Tibial nerve (tissue), 4 donors: Measurements from ENCODE around the gene KRT34. TPM values are rescaled to one million over a fixed set of nuclear protein-coding genes. Genes with fewer than 3 reads are reported as not detected.

Source experiments
- DNase-seq, 2 donors: peaks; one replicate each; pipeline ENCODE4 v3.0.0-alpha.2; 2019; ENCODE audit warnings: low spot score in 2 of 2
- H3K27ac ChIP-seq, 4 donors: fragments of 200-600 bp; sonication (generic) in 3 of 4; one replicate each; pipeline ENCODE4 v1.5.1; 2017 to 2019; ENCODE audit warnings: mild to moderate bottlenecking in 1 of 4
- H3K27me3 ChIP-seq, 2 donors: fragments of 200-600 bp; sonication (generic) in 1 of 2; one replicate each; pipeline versions ENCODE4 v1.5.1 to v1.6.0; 2017 to 2019
- H3K36me3 ChIP-seq, 3 donors: fragments of 200-600 bp; sonication (generic); one replicate each; pipeline ENCODE4 v1.5.1; 2018 to 2019
- H3K4me1 ChIP-seq, 4 donors: fragments of 200-600 bp; sonication (generic) in 3 of 4; one replicate each; pipeline ENCODE4 v1.5.1; 2017 to 2019
- H3K4me3 ChIP-seq, 4 donors: fragments of 200-600 bp; sonication (generic) in 3 of 4; one replicate each; pipeline ENCODE4 v1.5.1; 2017 to 2019; ENCODE audit warnings: mild to moderate bottlenecking in 1 of 4, moderate library complexity in 1 of 4
- H3K9me3 ChIP-seq, 4 donors: fragments of 200-600 bp; sonication (generic) in 3 of 4; one replicate each; pipeline ENCODE4 v1.5.1; 2017 to 2019
- EP300 ChIP-seq, 2 donors: sonication (generic); formaldehyde crosslinking; IDR thresholded peaks; one replicate each; pipeline ENCODE4 v1.6.1; 2017; ENCODE audit warnings: antibody characterized with exemption in 2 of 2, mild to moderate bottlenecking in 1 of 2
- POLR2A ChIP-seq, 2 donors: fragments of 450-650 bp; IDR thresholded peaks; one replicate each; pipeline ENCODE4 v1.6.1; 2017; ENCODE audit warnings: antibody characterized with exemption in 2 of 2, mild to moderate bottlenecking in 2 of 2, moderate library complexity in 2 of 2
- WGBS, 2 donors: methylation state at CpG; one replicate each; pipeline ENCODE4 v1.1.5; 2018; 5-methylcytosine and 5-hydroxymethylcytosine counted together
- total RNA-seq, 4 donors: library from RNA; depleted of rRNA; stranded (reverse); fragments of >200 nt; gene quantifications; one replicate each; pipeline ENCODE4 v1.1.0, GENCODE V29; 2016
- TF ChIP-seq, protein P1 (sequence below), 5 experiments: fragments of 200-600 bp in 3 of 5; fragments of 450-650 bp in 2 of 5; sonication (generic) in 3 of 5; IDR thresholded peaks; one replicate each; pipeline ENCODE4 v1.5.1; 2016 to 2019; ENCODE audit warnings: antibody characterized with exemption in 5 of 5, mild to moderate bottlenecking in 3 of 5, moderate library complexity in 2 of 5

The KRT34 gene
- total RNA-seq, 4 donors from 2014 or later, result not detected

DNA sequence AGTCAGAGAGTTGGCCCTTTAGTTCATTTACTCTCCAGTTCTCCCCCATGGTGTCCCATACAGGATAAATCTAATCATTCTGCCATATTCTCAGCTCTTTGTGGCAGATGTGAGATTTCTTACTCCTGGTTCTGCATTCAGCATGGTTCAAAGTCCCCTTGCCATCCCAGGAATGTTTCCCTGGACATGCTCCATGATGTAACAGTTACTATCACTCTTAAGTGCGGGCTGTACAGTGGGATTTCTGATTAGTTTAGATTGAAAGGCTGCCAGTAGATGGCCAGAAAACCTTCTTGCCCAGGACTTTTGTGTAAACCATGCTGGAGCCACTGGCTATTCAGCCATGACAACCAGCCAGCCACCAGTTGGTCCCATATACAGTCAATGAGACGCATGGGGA, 31.9 kb upstream of the KRT34 start:
- no peak overlapping the region for H3K27ac ChIP-seq
- WGBS, 2 donors, result 88 to 92% methylated on average over 2 of the region's 2 CpGs
- no peaks in the 10 kb centered on the region for H3K9me3 ChIP-seq
- TF ChIP-seq, protein P1, sequence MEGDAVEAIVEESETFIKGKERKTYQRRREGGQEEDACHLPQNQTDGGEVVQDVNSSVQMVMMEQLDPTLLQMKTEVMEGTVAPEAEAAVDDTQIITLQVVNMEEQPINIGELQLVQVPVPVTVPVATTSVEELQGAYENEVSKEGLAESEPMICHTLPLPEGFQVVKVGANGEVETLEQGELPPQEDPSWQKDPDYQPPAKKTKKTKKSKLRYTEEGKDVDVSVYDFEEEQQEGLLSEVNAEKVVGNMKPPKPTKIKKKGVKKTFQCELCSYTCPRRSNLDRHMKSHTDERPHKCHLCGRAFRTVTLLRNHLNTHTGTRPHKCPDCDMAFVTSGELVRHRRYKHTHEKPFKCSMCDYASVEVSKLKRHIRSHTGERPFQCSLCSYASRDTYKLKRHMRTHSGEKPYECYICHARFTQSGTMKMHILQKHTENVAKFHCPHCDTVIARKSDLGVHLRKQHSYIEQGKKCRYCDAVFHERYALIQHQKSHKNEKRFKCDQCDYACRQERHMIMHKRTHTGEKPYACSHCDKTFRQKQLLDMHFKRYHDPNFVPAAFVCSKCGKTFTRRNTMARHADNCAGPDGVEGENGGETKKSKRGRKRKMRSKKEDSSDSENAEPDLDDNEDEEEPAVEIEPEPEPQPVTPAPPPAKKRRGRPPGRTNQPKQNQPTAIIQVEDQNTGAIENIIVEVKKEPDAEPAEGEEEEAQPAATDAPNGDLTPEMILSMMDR (IDR thresholded peaks at IDR 0.05), result no peak
- TF ChIP-seq POLR2A (IDR thresholded peaks at IDR 0.05), result no peak
- TF ChIP-seq EP300 (IDR thresholded peaks at IDR 0.05), result no peak
- no peak for DNase-seq
- no peak overlapping the region for H3K4me3 ChIP-seq
- H3K27me3 ChIP-seq, result no peaks in the 10 kb centered on the region
- H3K4me1 ChIP-seq, result peaks cover 0 to 21% (median 0%) of the 10 kb centered on the region in 4 donors
- no peaks in the 10 kb centered on the region for H3K36me3 ChIP-seq

DNA sequence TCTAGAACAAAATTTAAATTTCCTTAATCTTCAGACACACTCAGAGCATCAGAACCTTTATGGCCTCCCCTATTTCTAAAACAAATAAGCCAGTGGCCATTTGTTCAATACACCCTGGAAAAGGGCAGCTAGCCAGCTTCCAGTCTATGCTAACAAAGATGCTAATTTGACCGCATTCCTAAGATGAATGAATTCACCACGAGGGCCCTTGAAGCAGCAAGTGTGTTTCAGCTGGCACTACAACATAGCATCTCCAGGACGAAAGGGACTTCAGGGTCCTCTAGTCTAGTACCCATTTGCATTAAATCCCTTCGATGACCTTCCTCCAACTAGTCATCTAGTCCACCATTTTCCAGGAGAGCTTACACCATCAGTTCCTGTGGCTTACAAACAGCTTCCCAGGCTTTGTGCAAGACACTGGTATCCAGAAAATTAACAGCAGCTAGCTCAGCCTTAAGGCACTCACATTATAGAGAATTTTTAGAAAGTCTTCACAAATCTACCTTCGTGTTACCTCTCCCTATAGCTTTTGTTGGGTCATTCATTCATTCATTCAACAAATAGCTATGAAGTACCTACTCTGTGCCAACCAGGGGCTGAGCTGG, 31.3 kb upstream of the KRT34 start:
- no peaks in the 10 kb centered on the region for H3K9me3 ChIP-seq
- 52 to 59% methylated on average over 5 of the region's 5 CpGs for WGBS, 2 donors
- no peaks in the 10 kb centered on the region for H3K27me3 ChIP-seq
- TF ChIP-seq, protein P1 (IDR thresholded peaks at IDR 0.05), result no peak
- TF ChIP-seq POLR2A (IDR thresholded peaks at IDR 0.05) (no peak), EP300 (IDR thresholded peaks at IDR 0.05) (no peak)
- no peak for DNase-seq
- H3K4me1 ChIP-seq, result peaks cover 0 to 21% (median 0%) of the 10 kb centered on the region in 4 donors
- no peak overlapping the region for H3K27ac ChIP-seq
- H3K4me3 ChIP-seq, result no peak overlapping the region
- no peaks in the 10 kb centered on the region for H3K36me3 ChIP-seq

DNA sequence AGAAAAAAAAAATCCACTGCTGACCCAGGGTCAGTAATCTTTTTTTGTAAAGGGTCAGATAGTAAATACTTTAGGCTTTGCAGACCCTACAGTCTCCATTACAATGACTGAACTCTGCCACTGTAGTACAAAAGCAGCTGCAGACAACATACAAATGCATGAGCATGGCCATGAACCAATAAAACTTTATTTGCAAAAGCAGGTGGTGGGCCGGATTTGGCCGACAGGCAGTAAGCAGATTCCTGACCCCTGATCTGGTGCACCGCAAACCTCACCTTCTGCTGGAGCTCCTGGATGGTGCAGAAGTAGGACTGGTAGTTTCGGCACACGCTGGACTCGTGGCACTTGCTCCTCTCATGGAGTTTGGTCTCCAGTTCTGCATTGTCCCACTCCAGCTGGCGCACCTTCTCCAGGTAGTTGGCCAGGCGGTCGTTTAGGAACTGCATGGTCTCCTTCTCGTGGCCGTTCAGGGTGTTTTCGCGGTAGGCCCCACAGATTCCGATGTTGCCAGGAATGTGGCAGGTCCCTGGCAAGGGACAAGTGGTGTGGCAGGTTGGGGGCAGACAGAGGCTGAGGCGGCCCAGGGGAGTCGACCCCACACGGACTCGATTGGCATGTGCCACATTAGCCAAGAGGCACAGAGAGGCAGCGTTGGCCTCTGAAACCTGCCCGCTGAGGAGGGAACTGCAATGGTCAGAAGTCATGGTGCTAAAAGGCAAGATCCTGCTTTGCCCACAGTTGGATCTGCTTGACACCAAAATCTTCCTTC, 29.1 kb upstream of the KRT34 start:
- Histone ChIP-seq H3K4me3 (no peak overlapping the region), H3K27ac (no peak overlapping the region), H3K9me3 (no peaks in the 10 kb centered on the region), H3K36me3 (no peaks in the 10 kb centered on the region), H3K27me3 (no peaks in the 10 kb centered on the region), H3K4me1 (peaks cover 0 to 8% (median 0%) of the 10 kb centered on the region in 4 donors)
- 93 to 96% methylated on average over 20 of the region's 20 CpGs for WGBS, 2 donors
- DNase-seq, result no peak
- no peak for TF ChIP-seq POLR2A (IDR thresholded peaks at IDR 0.05)
- no peak for TF ChIP-seq EP300 (IDR thresholded peaks at IDR 0.05)
- TF ChIP-seq, protein P1 (IDR thresholded peaks at IDR 0.05), result no peak

DNA sequence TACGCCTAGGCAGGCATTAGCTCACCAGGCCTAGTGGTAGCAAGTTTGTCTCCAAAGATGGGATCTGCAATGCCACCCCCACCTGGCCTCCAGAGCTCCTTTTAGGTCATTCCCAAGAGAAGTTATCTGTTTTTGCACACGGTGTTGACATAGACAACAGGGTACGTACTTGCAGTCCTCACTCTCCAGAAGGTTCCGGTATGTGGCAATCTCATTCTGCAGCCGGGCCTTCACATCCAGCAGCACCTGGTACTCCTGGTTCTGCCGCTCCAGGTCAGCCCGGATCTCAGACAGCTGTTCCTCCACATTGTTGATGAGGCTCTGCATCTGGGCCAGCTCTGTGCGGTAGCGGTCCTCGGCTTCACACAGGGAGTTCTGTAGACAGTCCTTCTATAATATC, 25.1 kb upstream of the KRT34 start:
- no peak for TF ChIP-seq EP300 (IDR thresholded peaks at IDR 0.05)
- TF ChIP-seq, protein P1 (IDR thresholded peaks at IDR 0.05), result no peak
- TF ChIP-seq POLR2A (IDR thresholded peaks at IDR 0.05), result no peak
- Histone ChIP-seq H3K4me3 (no peak overlapping the region), H3K27ac (no peak overlapping the region), H3K9me3 (no peaks in the 10 kb centered on the region), H3K27me3 (no peaks in the 10 kb centered on the region), H3K36me3 (no peaks in the 10 kb centered on the region), H3K4me1 (peaks cover 0 to 10% (median 0%) of the 10 kb centered on the region in 4 donors)
- no peak for DNase-seq
- WGBS, 2 donors, result 94 to 95% methylated on average over 10 of the region's 10 CpGs

DNA sequence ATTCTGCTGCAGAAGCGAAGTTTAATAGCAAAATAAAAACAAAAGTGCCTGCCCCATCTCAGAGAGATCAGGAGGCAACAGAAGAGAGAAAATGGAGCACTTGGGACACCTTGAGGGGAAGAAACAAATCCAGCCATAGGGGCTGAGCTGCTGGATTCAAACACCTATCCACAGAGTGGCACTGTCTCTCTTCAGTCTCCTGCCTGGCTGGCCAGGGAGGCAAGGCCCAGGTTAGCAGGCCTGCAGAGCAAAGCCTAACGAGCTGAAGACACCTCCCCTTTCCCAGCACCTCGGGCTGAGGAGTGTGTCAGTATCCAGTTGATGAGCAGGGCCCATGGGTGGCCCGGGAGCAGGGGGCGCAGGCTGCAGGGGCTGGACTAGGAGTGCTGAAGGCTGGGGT, 24.1 kb upstream of the KRT34 start:
- no peak for DNase-seq
- Histone ChIP-seq H3K36me3 (no peaks in the 10 kb centered on the region), H3K9me3 (no peaks in the 10 kb centered on the region), H3K4me3 (no peak overlapping the region), H3K4me1 (peaks cover 0 to 10% (median 0%) of the 10 kb centered on the region in 4 donors), H3K27ac (no peak overlapping the region), H3K27me3 (no peaks in the 10 kb centered on the region)
- TF ChIP-seq POLR2A (IDR thresholded peaks at IDR 0.05) (no peak), EP300 (IDR thresholded peaks at IDR 0.05) (no peak)
- WGBS, 2 donors, result 58 to 66% methylated on average over 5 of the region's 5 CpGs
